PC-3 (cell line): ENCODE data around the gene ZFPM1. TPM values are rescaled to one million over a fixed set of nuclear protein-coding genes. Genes with fewer than 3 reads are reported as not detected.

Experiments used
- ATAC-seq: fragments of 200-7000 bp; cut with Tn5 transposase; 2 replicates; pipeline ENCODE4 v1.9.1; 2020; ENCODE audit warnings: mild to moderate bottlenecking, moderate library complexity
- BruUV-seq: library from RNA; stranded (reverse); fragments of 400-500 nt; replicated peaks from 2 replicates; lab custom pipeline; 2021; lab: Mats Ljungman, UMichigan
- CTCF ChIA-PET: fragments of 300-600 bp; sonication (Branson Sonifier 250); formaldehyde crosslinking; loops from one replicate; lab custom pipeline; 2022; ENCODE audit warnings: antibody characterized with exemption; lab: Charles Lee
- POLR2A ChIA-PET: fragments of 300-600 bp; sonication (Branson Sonifier 250); formaldehyde crosslinking; loops from one replicate; lab custom pipeline; 2022; ENCODE audit warnings: antibody characterized with exemption; ENCODE audit not compliant: unreplicated experiment; lab: Charles Lee
- DNase-seq: peaks from one replicate; pipeline ENCODE4 v3.0.0-alpha.2; 2015
- H2AFZ ChIP-seq: fragments of 300-600 bp; sonication (generic); 2 replicates; pipeline ENCODE4 v1.6.0; 2016; ENCODE audit warnings: antibody characterized with exemption, low read length
- H3F3A ChIP-seq: fragments of 300-600 bp; sonication (generic); one replicate; pipeline ENCODE4 v1.6.0; 2017; ENCODE audit warnings: antibody characterized with exemption, low read length, control low read depth, mild to moderate bottlenecking; ENCODE audit not compliant: unreplicated experiment
- H3K27ac ChIP-seq: fragments of 300-600 bp; sonication (generic); 2 replicates; pipeline ENCODE4 v1.5.1; 2016; ENCODE audit warnings: mild to moderate bottlenecking, low read length
- H3K27me3 ChIP-seq: fragments of 300-600 bp; sonication (generic); 2 replicates; pipeline ENCODE4 v1.6.1; 2016; ENCODE audit warnings: low read length, mixed read lengths
- H3K36me3 ChIP-seq: fragments of 300-600 bp; sonication (generic); 2 replicates; pipeline ENCODE4 v1.6.1; 2016; ENCODE audit warnings: low read depth, mixed run types, low read length, mixed read lengths
- H3K4me1 ChIP-seq: fragments of 300-600 bp; sonication (generic); 2 replicates; pipeline ENCODE4 v1.5.1; 2016; ENCODE audit warnings: low read length; ENCODE audit not compliant: insufficient read depth
- H3K4me2 ChIP-seq: fragments of 300-600 bp; sonication (generic); 2 replicates; pipeline ENCODE4 v1.6.0; 2016; ENCODE audit warnings: low read length
- H3K4me3 ChIP-seq: fragments of 300-600 bp; sonication (generic); 2 replicates; pipeline ENCODE4 v1.5.1; 2016; ENCODE audit warnings: mild to moderate bottlenecking, low read length, mixed read lengths
- H3K79me2 ChIP-seq: fragments of 300-600 bp; sonication (generic); 2 replicates; pipeline ENCODE4 v1.6.1; 2017; ENCODE audit warnings: low read length, mixed read lengths
- H3K9ac ChIP-seq: fragments of 300-600 bp; sonication (generic); 2 replicates; pipeline ENCODE4 v1.6.0; 2016; ENCODE audit warnings: mild to moderate bottlenecking, low read length
- H3K9me2 ChIP-seq: fragments of 300-600 bp; sonication (generic); replicated peaks from 2 replicates; pipeline ENCODE4 v1.6.1; 2016; ENCODE audit warnings: mixed run types, low read length, mixed read lengths
- H3K9me3 ChIP-seq: fragments of 300-600 bp; sonication (generic); 2 replicates; pipeline ENCODE4 v1.6.1; 2016; ENCODE audit warnings: low read length, mixed read lengths
- H4K20me1 ChIP-seq: fragments of 300-600 bp; sonication (generic); 2 replicates; pipeline ENCODE4 v1.6.1; 2016; ENCODE audit warnings: low read length, mixed read lengths
- EZH2 ChIP-seq: fragments of 300-600 bp; sonication (generic); IDR thresholded peaks from one replicate; pipeline ENCODE4 v1.6.1; 2017; ENCODE audit warnings: antibody characterized with exemption, mild to moderate bottlenecking, low read length; ENCODE audit not compliant: unreplicated experiment
- EZH2phosphoT487 ChIP-seq: fragments of 300-600 bp; sonication (generic); IDR thresholded peaks from 2 replicates; pipeline ENCODE4 v1.6.1; 2018; ENCODE audit warnings: mild to moderate bottlenecking, antibody characterized with exemption, low read length, borderline replicate concordance
- intact Hi-C: fragments of 100-400 bp; cut with micrococcal nuclease; formaldehyde crosslinking; loops from 2 replicates; pipeline ENCODE4 v1.9.0; 2023
- total RNA-seq: library from RNA; depleted of rRNA; stranded (reverse); fragments of >200 nt; gene quantifications from 2 replicates; pipeline ENCODE4 v1.2.3, GENCODE V29; 2014
- TF ChIP-seq, protein P1 (sequence below): fragments of 300-600 bp; sonication (generic); conservative IDR thresholded peaks from 2 replicates; pipeline ENCODE4 v1.5.1; 2017; ENCODE audit warnings: antibody characterized with exemption, low read depth, mild to moderate bottlenecking, low read length

The ZFPM1 gene
- total RNA-seq, 1 experiment from 2014 or later: 4.6 TPM

DNA sequence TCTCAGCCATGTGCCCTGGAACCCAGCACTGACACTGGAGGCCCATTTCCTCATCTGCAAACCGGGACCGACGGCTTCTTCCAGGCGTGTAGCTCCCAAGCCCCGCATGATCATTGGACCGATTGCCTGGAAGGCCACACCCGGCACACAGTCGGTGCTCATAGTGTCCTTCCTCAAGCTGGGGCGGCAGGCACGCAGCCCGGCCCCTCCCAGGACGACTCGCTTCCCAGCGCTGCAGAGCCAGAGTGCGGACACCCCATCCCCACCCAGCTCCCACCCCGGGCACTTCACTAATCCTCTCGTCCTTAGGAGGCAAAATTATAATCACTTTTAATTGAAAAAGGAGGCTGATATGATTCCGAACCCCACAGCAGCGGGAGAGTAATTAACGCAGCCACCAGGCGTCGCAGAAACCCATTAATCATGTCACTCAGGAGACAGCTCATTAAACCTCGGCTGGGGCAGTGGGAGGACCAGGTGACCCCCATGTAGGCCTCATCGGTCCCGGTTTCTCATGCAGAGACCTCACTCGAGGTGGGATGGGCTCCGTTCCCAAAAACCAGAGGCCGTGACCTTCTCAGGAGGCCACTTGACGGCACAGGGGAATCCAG, 37.3 kb upstream of the ZFPM1 start:
- H3K9me3 ChIP-seq: no peaks in the 10 kb centered on the region
- no peak overlapping the region for H3K27ac ChIP-seq
- no peaks in the 10 kb centered on the region for H3K4me1 ChIP-seq
- no peak for ATAC-seq
- intact Hi-C loops: no loop called here
- no peak overlapping the region for H2AFZ ChIP-seq
- no peak overlapping the region for H3K9ac ChIP-seq
- no peaks in the 10 kb centered on the region for H3K79me2 ChIP-seq
- POLR2A ChIA-PET: no interaction called here
- no peak overlapping the region for H3K4me3 ChIP-seq
- H3K4me2 ChIP-seq: no peak overlapping the region
- no peaks in the 10 kb centered on the region for H3F3A ChIP-seq
- TF ChIP-seq EZH2phosphoT487 (no peak), EZH2 (no peak)
- TF ChIP-seq, protein P1, sequence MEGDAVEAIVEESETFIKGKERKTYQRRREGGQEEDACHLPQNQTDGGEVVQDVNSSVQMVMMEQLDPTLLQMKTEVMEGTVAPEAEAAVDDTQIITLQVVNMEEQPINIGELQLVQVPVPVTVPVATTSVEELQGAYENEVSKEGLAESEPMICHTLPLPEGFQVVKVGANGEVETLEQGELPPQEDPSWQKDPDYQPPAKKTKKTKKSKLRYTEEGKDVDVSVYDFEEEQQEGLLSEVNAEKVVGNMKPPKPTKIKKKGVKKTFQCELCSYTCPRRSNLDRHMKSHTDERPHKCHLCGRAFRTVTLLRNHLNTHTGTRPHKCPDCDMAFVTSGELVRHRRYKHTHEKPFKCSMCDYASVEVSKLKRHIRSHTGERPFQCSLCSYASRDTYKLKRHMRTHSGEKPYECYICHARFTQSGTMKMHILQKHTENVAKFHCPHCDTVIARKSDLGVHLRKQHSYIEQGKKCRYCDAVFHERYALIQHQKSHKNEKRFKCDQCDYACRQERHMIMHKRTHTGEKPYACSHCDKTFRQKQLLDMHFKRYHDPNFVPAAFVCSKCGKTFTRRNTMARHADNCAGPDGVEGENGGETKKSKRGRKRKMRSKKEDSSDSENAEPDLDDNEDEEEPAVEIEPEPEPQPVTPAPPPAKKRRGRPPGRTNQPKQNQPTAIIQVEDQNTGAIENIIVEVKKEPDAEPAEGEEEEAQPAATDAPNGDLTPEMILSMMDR: no peak
- no peak for DNase-seq
- H3K27me3 ChIP-seq: no peaks in the 10 kb centered on the region
- H3K36me3 ChIP-seq: no peaks in the 10 kb centered on the region
- CTCF ChIA-PET: no interaction called here
- no TSS peak for BruUV-seq
- no peaks in the 10 kb centered on the region for H3K9me2 ChIP-seq
- H4K20me1 ChIP-seq: no peaks in the 10 kb centered on the region

DNA sequence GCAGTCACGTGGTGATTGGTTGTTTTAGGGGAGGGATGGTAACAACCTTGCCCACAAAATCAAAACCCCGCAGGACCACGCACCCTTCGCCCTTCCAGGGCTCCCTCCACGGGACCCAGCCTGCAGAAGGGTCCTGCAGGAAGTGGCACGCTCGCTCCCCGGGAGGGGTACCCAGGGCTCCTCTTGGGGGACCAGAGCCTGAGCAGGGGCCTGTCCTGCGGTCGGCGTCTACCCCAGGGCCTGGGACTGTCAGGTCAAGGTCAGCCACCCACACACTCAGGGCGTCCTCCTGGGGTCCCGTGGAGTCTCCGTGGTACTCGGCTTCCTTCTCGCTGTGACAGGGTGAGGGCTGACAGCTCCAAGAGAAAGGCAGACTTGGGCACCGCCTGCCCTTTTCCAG, 36.4 kb upstream of the ZFPM1 start:
- H3K4me1 ChIP-seq: no peaks in the 10 kb centered on the region
- H3K27ac ChIP-seq: no peak overlapping the region
- H3K79me2 ChIP-seq: no peaks in the 10 kb centered on the region
- H3K4me3 ChIP-seq: no peak overlapping the region
- TF ChIP-seq EZH2 (no peak), EZH2phosphoT487 (no peak)
- TF ChIP-seq, protein P1: no peak
- no peaks in the 10 kb centered on the region for H3K27me3 ChIP-seq
- H2AFZ ChIP-seq: no peak overlapping the region
- no peaks in the 10 kb centered on the region for H3K9me3 ChIP-seq
- CTCF ChIA-PET: no interaction called here
- POLR2A ChIA-PET: no interaction called here
- H3K36me3 ChIP-seq: no peaks in the 10 kb centered on the region
- no peaks in the 10 kb centered on the region for H3K9me2 ChIP-seq
- no TSS peak for BruUV-seq
- H3K4me2 ChIP-seq: no peak overlapping the region
- intact Hi-C loops: no loop called here
- ATAC-seq (no peak), DNase-seq (no peak)
- H4K20me1 ChIP-seq: no peaks in the 10 kb centered on the region
- no peak overlapping the region for H3K9ac ChIP-seq
- no peaks in the 10 kb centered on the region for H3F3A ChIP-seq

DNA sequence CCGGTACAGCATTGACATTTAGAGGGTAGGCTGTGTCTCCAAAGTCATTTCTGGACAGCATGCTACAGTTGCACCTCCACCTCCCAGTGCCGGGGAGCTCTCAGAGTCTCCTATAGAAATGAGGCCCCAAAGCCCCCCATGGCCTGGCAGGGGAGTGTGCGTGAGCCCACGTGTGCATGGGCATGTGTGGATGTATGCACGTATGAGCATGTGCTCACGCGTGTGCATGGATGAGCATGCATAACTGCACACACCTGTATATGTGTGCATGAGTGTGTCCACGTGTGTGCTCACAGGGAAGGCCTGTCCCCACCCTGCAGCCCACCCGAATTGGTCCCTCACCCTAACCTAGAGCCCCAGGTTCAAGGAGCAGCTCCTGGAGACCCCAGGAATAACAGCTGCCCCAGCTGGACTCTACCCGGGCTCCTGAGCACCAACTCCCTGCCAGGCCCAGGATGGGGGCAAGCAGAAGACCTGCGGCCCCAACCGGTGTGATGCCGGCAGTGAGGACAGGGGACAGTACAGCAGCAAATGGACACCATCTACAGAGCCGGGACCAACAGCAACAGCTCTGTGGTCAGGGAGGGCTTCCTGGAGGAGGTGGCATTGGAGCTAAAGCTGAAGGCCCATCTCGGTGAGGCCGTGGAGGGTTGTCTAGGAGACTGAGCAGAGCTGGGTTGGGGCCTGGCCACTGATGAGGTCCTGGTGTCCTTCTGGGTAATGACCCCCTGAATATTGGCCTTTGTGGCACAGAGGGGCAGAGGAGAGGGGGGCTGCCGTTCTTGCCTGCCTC, 35.2 kb upstream of the ZFPM1 start:
- Histone ChIP-seq H2AFZ (no peak overlapping the region), H3K36me3 (no peaks in the 10 kb centered on the region), H3K4me2 (no peak overlapping the region), H3K27me3 (no peaks in the 10 kb centered on the region), H3F3A (no peaks in the 10 kb centered on the region), H3K4me3 (no peak overlapping the region), H3K9ac (no peak overlapping the region), H3K27ac (no peak overlapping the region), H3K9me2 (no peaks in the 10 kb centered on the region), H3K79me2 (no peaks in the 10 kb centered on the region), H4K20me1 (no peaks in the 10 kb centered on the region), H3K9me3 (no peaks in the 10 kb centered on the region), H3K4me1 (no peaks in the 10 kb centered on the region)
- no peak for TF ChIP-seq EZH2phosphoT487
- no peak for TF ChIP-seq EZH2
- TF ChIP-seq, protein P1: no peak
- ChIA-PET CTCF (no interaction called here), POLR2A (no interaction called here)
- no peak for ATAC-seq
- intact Hi-C loops: no loop called here
- BruUV-seq: no TSS peak
- DNase-seq: no peak
